Naive thymus-derived CD4-positive, alpha-beta T cell (primary cell): Measurements from ENCODE around the gene PIK3CA. TPM values are rescaled to one million over a fixed set of nuclear protein-coding genes. Genes with fewer than 3 reads are reported as not detected.

Experiments used
- ATAC-seq: fragments of 150-1000 bp; cut with Tn5 transposase; 2 replicates; pipeline ENCODE4 v1.10.0; 2021; ENCODE audit warnings: mild to moderate bottlenecking, moderate library complexity
- CTCF ChIA-PET: fragments of 350-600 bp; sonication (Branson Sonifier 250); formaldehyde crosslinking; loops from one replicate; lab custom pipeline; 2021; ENCODE audit warnings: antibody characterized with exemption; lab: Charles Lee
- POLR2A ChIA-PET: fragments of 350-600 bp; sonication (Branson Sonifier 250); formaldehyde crosslinking; loops from one replicate; lab custom pipeline; 2021; ENCODE audit warnings: antibody characterized with exemption, inconsistent platforms; lab: Charles Lee
- DNase-seq, 9 donors: peaks; one replicate each; pipeline versions ENCODE4 v3.0.0 to v3.0.0-alpha.2; 2020 to 2022; ENCODE audit warnings: mixed read lengths in 1 of 9
- H3K27ac ChIP-seq: one replicate; pipeline ENCODE4 v1.7.0; 2013; ENCODE audit warnings: mild to moderate bottlenecking, low read depth, low read length, moderate library complexity
- H3K27me3 ChIP-seq, 2 donors: one replicate each; pipeline ENCODE4 v1.7.0; 2013; ENCODE audit warnings: low read length in 2 of 2, mild to moderate bottlenecking in 2 of 2, moderate library complexity in 2 of 2; ENCODE audit not compliant: control insufficient read depth in 2 of 2, insufficient read depth in 2 of 2
- H3K36me3 ChIP-seq, 3 experiments: 1 replicate in 2 of 3; 2 replicates in 1 of 3; pipeline ENCODE4 v1.7.0; 2013; ENCODE audit warnings: low read length in 3 of 3, mild to moderate bottlenecking in 3 of 3, moderate library complexity in 1 of 3; ENCODE audit not compliant: insufficient read depth in 3 of 3, control insufficient read depth in 2 of 3
- H3K4me1 ChIP-seq, 2 donors: one replicate each; pipeline ENCODE4 v1.7.0; 2013; ENCODE audit warnings: low read length in 2 of 2, mild to moderate bottlenecking in 2 of 2, moderate library complexity in 1 of 2; ENCODE audit not compliant: control insufficient read depth in 2 of 2, insufficient read depth in 2 of 2
- H3K4me3 ChIP-seq: 2 replicates; pipeline ENCODE4 v1.7.0; 2013; ENCODE audit warnings: mild to moderate bottlenecking, low read length
- H3K9me3 ChIP-seq, 3 experiments: 1 replicate in 2 of 3; 2 replicates in 1 of 3; pipeline ENCODE4 v1.7.0; 2013; ENCODE audit warnings: low read length in 3 of 3; ENCODE audit not compliant: control insufficient read depth in 2 of 3
- H3K27ac Mint-ChIP-seq, 9 donors: one replicate each; pipeline ENCODE4 v1.8.0; 2020 to 2022; ENCODE audit warnings: mixed read lengths in 9 of 9, mild to moderate bottlenecking in 8 of 9, moderate library complexity in 5 of 9, inconsistent platforms in 2 of 9
- H3K27me3 Mint-ChIP-seq, 5 donors: one replicate each; pipeline ENCODE4 v1.8.0; 2021 to 2022; ENCODE audit warnings: mixed read lengths in 5 of 5, mild to moderate bottlenecking in 1 of 5
- H3K36me3 Mint-ChIP-seq, 5 donors: one replicate each; pipeline ENCODE4 v1.8.0; 2020 to 2022; ENCODE audit warnings: mixed read lengths in 5 of 5, mild to moderate bottlenecking in 3 of 5, inconsistent platforms in 1 of 5
- H3K4me1 Mint-ChIP-seq, 7 donors: one replicate each; pipeline ENCODE4 v1.8.0; 2020 to 2022; ENCODE audit warnings: mixed read lengths in 7 of 7, mild to moderate bottlenecking in 3 of 7, inconsistent platforms in 1 of 7
- H3K4me3 Mint-ChIP-seq, 10 donors: one replicate each; pipeline ENCODE4 v1.8.0; 2020 to 2022; ENCODE audit warnings: mild to moderate bottlenecking in 10 of 10, mixed read lengths in 10 of 10, moderate library complexity in 6 of 10, inconsistent platforms in 2 of 10
- H3K9me3 Mint-ChIP-seq, 11 donors: one replicate each; pipeline ENCODE4 v1.8.0; 2020 to 2022; ENCODE audit warnings: mixed read lengths in 11 of 11, mild to moderate bottlenecking in 4 of 11, inconsistent platforms in 1 of 11, moderate library complexity in 1 of 11
- intact Hi-C, 2 donors: fragments of 100-400 bp; cut with micrococcal nuclease; formaldehyde crosslinking; loops; one replicate each; pipeline ENCODE4 v1.15.1; 2023
- polyA plus RNA-seq, 2 donors: library from polyadenylated mRNA; unstranded; fragments of 300-500 nt; fragmentation: Illumina TruSeq; gene quantifications; one replicate each; pipeline ENCODE4 v1.2.3, GENCODE V29; 2021
- total RNA-seq, 6 experiments: library from RNA in 5 of 6; stranded (reverse) in 5 of 6; gene quantifications; 1 replicate in 5 of 6; 2 replicates in 1 of 6; pipeline ENCODE4 v1.2.3 and lab custom pipeline; 2021 to 2026

Gene PIK3CA
- total and polyA plus RNA-seq, 7 experiments from 2014 or later, result 16.7 to 58.1 (median 34.3) TPM

DNA sequence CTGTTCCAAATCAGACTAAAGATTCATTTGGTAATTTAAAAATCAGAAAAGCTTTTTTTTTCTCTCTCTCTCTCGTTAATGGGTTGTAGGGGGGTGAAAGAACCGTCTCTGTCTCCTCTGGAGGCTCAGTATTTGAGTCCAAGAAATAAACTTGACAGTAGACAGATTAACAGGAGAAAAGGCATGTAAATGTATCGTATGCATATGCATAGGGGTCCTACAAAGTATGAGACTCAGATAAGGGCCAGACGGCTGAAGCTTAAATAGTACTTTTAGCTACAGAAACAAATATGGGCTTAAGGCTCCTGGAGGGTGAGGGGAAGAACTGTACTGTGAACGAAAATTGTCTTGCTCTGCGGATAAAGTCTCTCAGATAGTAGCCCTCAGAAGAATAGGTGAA lies 42.4 kb downstream of the PIK3CA start:
- Histone ChIP-seq H3K4me3 (no peak overlapping the region), H3K36me3 (no peaks in the 10 kb centered on the region), H3K9me3 (no peaks in the 10 kb centered on the region), H3K27me3 (no peaks in the 10 kb centered on the region), H3K4me1 (peaks cover 0 to 23% of the 10 kb centered on the region in 2 donors), H3K27ac (no peak overlapping the region)
- peaks cover 14 to 78% (median 75%) of the 10 kb centered on the region in 7 donors for H3K4me1 Mint-ChIP-seq
- intact Hi-C loops, result no loop called here
- H3K36me3 Mint-ChIP-seq, result peaks cover 0 to 9% (median 0%) of the 10 kb centered on the region in 5 donors
- H3K4me3 Mint-ChIP-seq, result peak overlapping the region in 1 of 10 donors; percentile 27
- ATAC-seq (no peak), DNase-seq (no peak)
- H3K27me3 Mint-ChIP-seq, result no peaks in the 10 kb centered on the region
- H3K9me3 Mint-ChIP-seq, result no peaks in the 10 kb centered on the region
- H3K27ac Mint-ChIP-seq, result peak overlapping the region in 7 of 9 donors; percentile 8 to 73 (median 48)
- POLR2A ChIA-PET, result interaction anchor here (1.2 to 1.5 kb wide), 2 partner anchors 16 to 43 kb away, joined by 4 to 5 read pairs; partner anchors contain the start of gene PIK3CA
- CTCF ChIA-PET, result no interaction called here

DNA sequence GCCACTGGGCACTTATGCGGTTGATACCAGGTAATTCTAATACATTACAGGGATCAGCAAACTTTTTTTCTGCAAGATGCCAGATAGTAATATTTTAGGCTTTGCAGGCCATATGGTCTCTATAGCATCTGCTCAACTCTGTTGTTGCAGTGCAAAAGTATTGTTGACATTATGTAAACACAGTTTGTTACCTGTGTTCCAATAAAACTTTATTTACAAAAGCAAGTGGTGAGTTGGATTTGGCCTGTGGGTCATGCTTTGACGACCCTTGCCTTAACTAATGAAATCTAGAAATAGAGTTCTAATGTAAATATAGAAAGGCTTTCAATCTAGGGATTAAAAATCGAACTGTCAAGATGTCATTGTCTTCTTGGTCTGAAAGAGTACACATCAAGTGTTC lies 44.4 kb downstream of the PIK3CA start:
- Histone ChIP-seq H3K27ac (no peak overlapping the region), H3K4me3 (no peak overlapping the region), H3K4me1 (peaks cover 4 to 31% of the 10 kb centered on the region in 2 donors), H3K27me3 (no peaks in the 10 kb centered on the region), H3K36me3 (no peaks in the 10 kb centered on the region), H3K9me3 (no peaks in the 10 kb centered on the region)
- ChIA-PET POLR2A (no interaction called here), CTCF (no interaction called here)
- intact Hi-C loops, result no loop called here
- Mint-ChIP-seq H3K36me3 (no peaks in the 10 kb centered on the region), H3K27ac (peak overlapping the region in 4 of 9 donors; percentile 45 to 74 (median 58)), H3K4me3 (no peak overlapping the region), H3K4me1 (peaks cover 31 to 84% (median 80%) of the 10 kb centered on the region in 7 donors), H3K9me3 (no peaks in the 10 kb centered on the region), H3K27me3 (no peaks in the 10 kb centered on the region)
- no peak for ATAC-seq
- DNase-seq, result no peak

DNA sequence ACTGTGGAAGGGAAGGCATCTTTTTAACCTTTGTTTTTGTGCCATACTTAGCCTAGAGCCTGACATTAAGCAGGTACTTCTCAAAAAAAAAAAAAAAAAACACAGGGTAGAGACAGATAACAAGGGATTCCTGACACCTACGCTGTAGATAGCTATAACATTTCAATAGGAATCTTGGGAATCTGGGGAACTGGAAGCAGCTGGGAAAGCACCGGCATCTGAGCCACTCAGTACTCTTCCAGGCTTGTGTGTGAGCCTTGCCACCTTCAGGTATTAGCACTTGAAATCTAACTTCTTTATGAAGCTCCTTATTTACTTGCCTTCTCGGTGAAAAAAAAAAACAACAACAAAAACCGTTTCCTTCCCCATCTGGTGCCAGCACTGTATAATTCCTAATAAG lies 46.8 kb downstream of the PIK3CA start:
- H3K27me3 Mint-ChIP-seq, result no peaks in the 10 kb centered on the region
- Histone ChIP-seq H3K27ac (no peak overlapping the region), H3K27me3 (no peaks in the 10 kb centered on the region), H3K4me3 (no peak overlapping the region), H3K36me3 (peaks cover 0 to 5% (median 0%) of the 10 kb centered on the region in 3 experiments), H3K4me1 (peaks cover 4 to 24% of the 10 kb centered on the region in 2 donors), H3K9me3 (no peaks in the 10 kb centered on the region)
- ATAC-seq (no peak), DNase-seq (no peak)
- peak overlapping the region in 5 of 10 donors; percentile 3 to 58 (median 33) for H3K4me3 Mint-ChIP-seq
- peaks cover 0 to 1% (median 0%) of the 10 kb centered on the region in 11 donors for H3K9me3 Mint-ChIP-seq
- H3K27ac Mint-ChIP-seq, result peak overlapping the region; percentile 17 to 80 (median 43)
- peaks cover 25 to 77% (median 74%) of the 10 kb centered on the region in 7 donors for H3K4me1 Mint-ChIP-seq
- ChIA-PET CTCF (no interaction called here), POLR2A (interaction anchor here (0.5 to 2.1 kb wide), 2 partner anchors 46 to 152 kb away, joined by 4 to 12 read pairs; partner anchors contain the start of gene PIK3CA)
- peaks cover 0 to 6% (median 5%) of the 10 kb centered on the region in 5 donors for H3K36me3 Mint-ChIP-seq
- intact Hi-C loops, result loop anchor here (2.0 to 5.0 kb wide), 2 partner anchors 14 to 127 kb away; partner anchors contain the start of gene ZNF639 (in 1 of the 2)

DNA sequence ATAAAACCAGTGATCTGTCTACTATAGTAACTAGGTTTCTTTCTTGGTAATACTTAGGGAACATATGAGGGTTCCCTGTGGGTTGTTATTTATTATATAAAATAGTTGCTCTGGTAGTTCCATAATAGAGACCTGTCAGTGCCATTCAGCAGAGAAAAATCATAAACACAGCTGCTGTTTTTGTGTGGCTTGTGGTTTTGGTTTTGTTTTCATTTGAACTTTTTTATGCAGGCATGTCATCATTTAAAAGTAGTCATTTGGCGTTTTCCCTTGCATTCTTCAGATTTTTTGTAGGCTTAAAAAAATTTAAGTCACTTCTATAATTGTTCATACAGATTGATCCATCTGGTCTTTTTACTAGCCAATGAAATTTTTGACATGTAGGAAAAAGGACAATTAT lies 47.9 kb downstream of the PIK3CA start:
- H3K4me3 Mint-ChIP-seq, result peak overlapping the region in 5 of 10 donors; percentile 21 to 79 (median 50)

DNA sequence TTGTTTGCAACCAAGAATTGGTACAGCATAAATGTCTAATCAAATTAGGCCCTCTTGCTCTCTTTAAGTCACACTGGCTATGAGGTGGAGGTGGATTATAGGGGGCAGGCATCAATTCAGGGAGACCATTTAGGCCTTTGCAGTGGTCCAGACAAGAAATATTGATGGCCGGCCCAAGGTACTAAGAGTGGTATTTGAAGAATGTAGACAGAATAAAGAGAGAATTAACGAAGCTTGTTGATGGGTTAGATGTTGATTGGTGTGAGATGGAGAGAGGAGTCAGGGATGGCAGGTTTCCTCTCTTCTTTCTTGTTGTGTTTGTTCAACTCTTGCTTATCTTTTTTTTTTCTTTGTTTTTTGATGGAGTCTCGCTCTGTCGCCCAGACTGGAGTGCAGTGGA lies 48.5 kb downstream of the PIK3CA start:
- Mint-ChIP-seq H3K36me3 (peaks cover 5 to 16% (median 11%) of the 10 kb centered on the region in 5 donors), H3K4me3 (peak overlapping the region in 4 of 10 donors; percentile 9 to 58 (median 44)), H3K27ac (peak overlapping the region; percentile 10 to 91 (median 59)), H3K4me1 (peaks cover 22 to 65% (median 61%) of the 10 kb centered on the region in 7 donors), H3K9me3 (peaks cover 0 to 1% (median 0%) of the 10 kb centered on the region in 11 donors), H3K27me3 (no peaks in the 10 kb centered on the region)
- no peak for DNase-seq
- Histone ChIP-seq H3K4me1 (peaks cover 4 to 23% of the 10 kb centered on the region in 2 donors), H3K27me3 (no peaks in the 10 kb centered on the region), H3K27ac (no peak overlapping the region), H3K4me3 (no peak overlapping the region), H3K36me3 (peaks cover 0 to 6% (median 0%) of the 10 kb centered on the region in 3 experiments), H3K9me3 (no peaks in the 10 kb centered on the region)
- ChIA-PET POLR2A (no interaction called here), CTCF (no interaction called here)
- intact Hi-C loops, result loop anchor here (1.0 to 5.0 kb wide), 3 partner anchors 47 to 181 kb away; partner anchors contain the start of gene ZNF639 (in 1 of the 2)
- ATAC-seq, result no peak

More for the DNA sequence above, 47.9 kb downstream of the PIK3CA start:
- Histone ChIP-seq H3K27me3 (no peaks in the 10 kb centered on the region), H3K4me3 (no peak overlapping the region), H3K36me3 (peaks cover 0 to 5% (median 0%) of the 10 kb centered on the region in 3 experiments), H3K9me3 (no peaks in the 10 kb centered on the region), H3K27ac (no peak overlapping the region), H3K4me1 (peaks cover 4 to 23% of the 10 kb centered on the region in 2 donors)
- ATAC-seq (peak; percentile 78), DNase-seq (peak in 7 of 9 donors; percentile 49 to 72 (median 53))
- ChIA-PET POLR2A (no interaction called here), CTCF (no interaction called here)
- Mint-ChIP-seq H3K27ac (peak overlapping the region in 8 of 9 donors; percentile 12 to 88 (median 53)), H3K9me3 (peaks cover 0 to 1% (median 0%) of the 10 kb centered on the region in 11 donors), H3K36me3 (peaks cover 5 to 12% (median 10%) of the 10 kb centered on the region in 5 donors), H3K27me3 (no peaks in the 10 kb centered on the region), H3K4me1 (peaks cover 22 to 67% (median 63%) of the 10 kb centered on the region in 7 donors)
- intact Hi-C loops, result loop anchor here (1.0 to 5.0 kb wide), 3 partner anchors 47 to 181 kb away; partner anchors contain the start of gene ZNF639 (in 1 of the 2)

DNA sequence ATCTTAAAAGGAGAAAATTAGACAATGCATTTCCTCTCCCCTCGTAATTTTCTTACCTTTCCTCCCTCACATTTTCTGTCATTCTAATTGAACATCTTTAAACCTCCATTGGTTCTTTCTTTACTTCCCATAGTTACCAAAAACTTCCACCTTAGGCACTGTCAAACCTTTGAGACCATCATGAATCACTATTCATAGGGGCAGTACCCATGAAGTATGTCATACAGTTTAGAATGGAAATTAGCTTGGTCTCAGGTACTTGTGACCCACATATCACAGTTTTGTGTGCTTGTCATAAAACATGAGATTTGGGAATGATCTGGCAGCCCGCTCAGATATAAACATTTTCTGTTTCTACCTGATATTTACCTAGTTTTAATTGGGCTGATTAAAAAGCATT lies 52.6 kb downstream of the PIK3CA start:
- Mint-ChIP-seq H3K27me3 (no peaks in the 10 kb centered on the region), H3K4me1 (peaks cover 5 to 33% (median 30%) of the 10 kb centered on the region in 7 donors), H3K27ac (peak overlapping the region in 3 of 9 donors; percentile 10 to 54 (median 41)), H3K36me3 (peaks cover 5 to 34% (median 20%) of the 10 kb centered on the region in 5 donors), H3K4me3 (no peak overlapping the region), H3K9me3 (peaks cover 0 to 1% (median 0%) of the 10 kb centered on the region in 11 donors)
- H3K4me3 ChIP-seq, result no peak overlapping the region
- H3K36me3 ChIP-seq, result peaks cover 6 to 18% (median 10%) of the 10 kb centered on the region in 3 experiments
- intact Hi-C loops, result no loop called here
- no peaks in the 10 kb centered on the region for H3K27me3 ChIP-seq
- H3K4me1 ChIP-seq, result peaks cover 2 to 9% of the 10 kb centered on the region in 2 donors
- no peak for DNase-seq
- H3K27ac ChIP-seq, result no peak overlapping the region
- H3K9me3 ChIP-seq, result no peaks in the 10 kb centered on the region
- ChIA-PET POLR2A (no interaction called here), CTCF (no interaction called here)
- no peak for ATAC-seq
